HG02852 (cell line): ENCODE results near the gene KAT6B.
"Not testable (repeated sequence)": the region's sequence is repeated elsewhere in the genome, so short reads cannot be mapped to it uniquely, and the experiment has no call there.

Experiments used
- ATAC-seq: cut with Tn5 transposase; IDR thresholded peaks from one replicate; pipeline ENCODE4 v1.9.1; 2021; ENCODE audit warnings: mild to moderate bottlenecking, moderate library complexity; ENCODE audit not compliant: unreplicated experiment

KAT6B gene

GRCh38 chr10:74913377-74913979 is 87.1 kb downstream of the KAT6B start:
- ATAC-seq: no peak

DNA sequence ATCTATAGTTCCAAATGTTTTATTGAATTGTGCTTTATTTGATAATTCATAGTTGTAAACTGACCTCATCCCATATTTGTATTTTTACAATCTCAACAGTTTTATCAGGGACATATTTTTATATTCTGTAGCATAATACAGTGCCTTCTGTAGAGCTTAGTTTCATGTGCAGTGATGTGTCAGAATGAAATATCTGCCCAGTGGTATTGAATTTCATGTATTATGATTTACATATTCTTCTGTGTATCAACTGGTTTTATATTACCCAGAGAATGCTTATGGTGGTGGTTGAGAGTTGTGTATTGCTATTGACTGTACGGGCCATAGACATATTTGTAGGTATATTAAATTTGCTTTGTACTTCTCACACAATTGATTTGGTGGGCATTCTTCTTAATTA is 89.9 kb downstream of the KAT6B start:
- no peak for ATAC-seq

GRCh38 chr10:74917481-74918077 is 91.2 kb downstream of the KAT6B start:
- no peak for ATAC-seq

GRCh38 chr10:74919671-74920070 is 93.3 kb downstream of the KAT6B start:
- no peak for ATAC-seq

DNA sequence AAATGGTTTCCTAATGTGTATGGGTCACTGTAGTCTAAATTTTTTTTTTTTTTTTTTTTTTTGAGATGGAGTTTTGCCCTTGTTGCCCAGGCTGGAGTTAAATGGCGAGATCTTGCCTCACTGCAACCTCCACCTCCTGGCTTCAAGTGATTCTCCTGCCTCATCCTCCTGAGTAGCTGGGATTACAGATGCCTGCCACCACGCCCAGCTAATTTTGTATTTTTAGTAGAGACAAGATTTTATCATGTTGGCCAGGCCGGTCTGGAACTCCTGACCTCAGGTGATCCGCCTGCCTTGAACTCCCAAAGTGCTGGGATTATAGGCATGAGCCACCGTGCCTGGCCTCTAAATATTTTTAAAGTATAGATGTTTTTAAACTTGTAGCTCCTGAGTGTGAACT is 94.7 kb downstream of the KAT6B start:
- not testable (repeated sequence) for ATAC-seq

DNA sequence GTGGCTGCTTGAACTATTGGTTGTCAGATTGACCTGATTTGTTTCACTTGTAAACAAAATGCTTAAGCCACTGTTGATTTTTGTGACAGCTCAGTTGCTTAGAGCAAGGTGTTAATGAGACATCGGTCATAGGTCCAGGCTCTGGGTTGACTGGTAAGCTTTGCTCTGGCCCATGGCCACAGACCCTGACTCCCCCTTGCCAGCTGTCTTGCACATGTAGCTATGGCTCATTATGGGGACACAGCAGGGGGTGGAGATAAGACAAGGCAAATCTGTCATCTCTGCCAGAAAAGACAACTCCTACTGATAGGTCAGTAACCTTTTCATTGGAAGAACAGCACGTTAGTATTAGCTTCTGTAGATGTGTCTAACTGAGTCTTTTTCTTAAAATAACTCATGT is 95.3 kb downstream of the KAT6B start:
- ATAC-seq: no peak

- no peak for ATAC-seq
Observed at GRCh38 chr10:74922921-74923320, 96.5 kb downstream of the KAT6B start.

DNA sequence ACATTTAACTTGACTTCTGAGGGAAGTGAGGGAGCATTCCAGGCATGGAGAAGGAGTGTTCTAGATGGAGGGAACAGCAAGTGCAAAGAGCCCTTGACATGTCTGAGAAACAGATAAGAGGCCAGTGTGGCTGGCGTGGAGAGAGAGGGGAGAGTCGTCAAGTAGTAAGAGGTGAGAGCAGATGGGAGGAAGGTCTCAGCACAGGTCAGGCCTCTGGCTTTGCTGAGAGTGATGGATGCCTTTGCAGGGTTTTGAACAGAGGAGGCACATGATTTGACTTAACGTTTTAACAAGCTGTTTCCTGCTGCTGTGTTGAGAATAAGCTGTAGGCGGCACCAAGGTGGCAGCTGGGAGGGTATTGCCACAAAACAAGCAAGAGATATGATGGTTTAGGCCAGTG is 97.2 kb downstream of the KAT6B start:
- no peak for ATAC-seq

GRCh38 chr10:74924251-74924963 is 98.0 kb downstream of the KAT6B start:
- ATAC-seq: no peak

- no peak for ATAC-seq
Observed at GRCh38 chr10:74925291-74925690, 98.9 kb downstream of the KAT6B start.

DNA sequence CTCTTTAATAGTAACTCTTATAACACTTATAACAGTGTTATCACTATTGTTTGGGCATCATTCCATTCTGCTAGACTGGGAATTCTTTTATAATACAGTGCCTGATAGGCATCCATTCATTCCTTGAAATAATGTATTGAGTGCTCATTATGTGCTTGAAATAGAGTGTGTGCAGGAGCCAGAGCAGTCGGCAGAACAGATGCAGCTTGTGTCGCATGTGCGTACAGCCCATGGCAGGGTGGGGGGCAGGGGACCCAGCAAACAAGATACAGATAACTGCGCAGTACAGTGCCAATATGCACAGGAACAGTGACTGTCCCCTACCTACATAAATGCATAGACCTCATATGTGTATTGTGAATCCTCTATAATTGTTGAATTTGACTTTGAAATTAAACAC is 99.3 kb downstream of the KAT6B start:
- no peak for ATAC-seq

DNA sequence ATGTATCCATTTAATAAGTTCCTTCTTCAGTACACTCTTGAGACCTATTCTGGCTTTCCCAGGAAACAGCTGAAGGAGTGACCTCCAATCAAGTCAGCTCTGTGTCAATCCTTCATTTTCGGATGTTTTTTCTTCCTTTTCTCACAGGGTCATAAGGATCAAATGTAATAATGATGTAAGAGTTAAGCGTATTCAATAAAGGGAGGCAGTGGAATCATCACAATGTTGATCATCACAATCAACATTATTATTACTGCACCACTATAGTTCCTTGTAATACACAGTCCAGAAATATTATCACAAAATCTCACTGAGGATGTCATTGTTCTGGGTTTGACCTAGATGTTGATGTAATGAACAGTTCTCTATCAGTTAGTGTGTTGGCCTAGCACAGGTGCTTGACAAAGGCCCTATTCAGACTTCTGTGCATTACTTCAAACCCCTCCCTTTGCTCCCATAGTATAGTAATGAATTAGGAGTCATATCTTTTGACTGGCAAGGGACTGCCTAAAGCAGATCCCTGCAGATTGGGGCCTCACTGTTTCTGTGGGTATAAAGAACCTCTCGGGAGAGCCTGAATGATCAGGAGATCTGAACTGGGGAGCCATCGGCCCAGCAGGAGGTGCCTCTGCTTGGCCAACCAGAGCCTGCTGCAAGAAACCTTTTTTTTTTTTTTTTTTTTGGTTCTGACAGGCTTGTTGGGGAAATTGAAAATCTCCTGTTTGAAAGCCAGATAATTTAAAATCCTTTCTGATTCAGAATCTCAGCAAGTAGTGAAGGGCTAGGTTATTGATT is 100.6 kb downstream of the KAT6B start:
- ATAC-seq: no peak

GRCh38 chr10:74927701-74928100 is 101.3 kb downstream of the KAT6B start:
- ATAC-seq: no peak

DNA sequence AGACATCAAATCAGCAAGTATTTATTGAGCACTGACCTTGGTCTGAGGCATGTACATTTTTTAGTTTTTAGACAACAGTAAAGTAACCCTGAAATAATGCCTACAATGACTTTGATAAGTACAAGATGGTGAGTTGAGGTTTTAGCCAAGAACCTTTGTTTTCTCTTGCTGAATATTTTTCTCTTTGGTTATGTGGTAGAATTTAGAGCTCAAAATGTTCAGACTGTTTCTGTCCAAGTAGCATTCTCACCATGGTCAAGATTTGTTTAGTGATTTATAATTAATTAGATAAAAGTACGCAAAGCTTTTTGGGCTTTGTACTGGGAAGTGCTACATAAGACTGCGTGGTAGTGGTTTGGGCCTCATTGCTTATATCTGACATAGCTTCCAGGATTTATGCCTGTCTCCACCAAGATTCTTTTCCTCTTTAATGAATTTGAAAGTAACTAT is 102.4 kb downstream of the KAT6B start:
- no peak for ATAC-seq

GRCh38 chr10:74929197-74929596 is 102.8 kb downstream of the KAT6B start:
- no peak for ATAC-seq

DNA sequence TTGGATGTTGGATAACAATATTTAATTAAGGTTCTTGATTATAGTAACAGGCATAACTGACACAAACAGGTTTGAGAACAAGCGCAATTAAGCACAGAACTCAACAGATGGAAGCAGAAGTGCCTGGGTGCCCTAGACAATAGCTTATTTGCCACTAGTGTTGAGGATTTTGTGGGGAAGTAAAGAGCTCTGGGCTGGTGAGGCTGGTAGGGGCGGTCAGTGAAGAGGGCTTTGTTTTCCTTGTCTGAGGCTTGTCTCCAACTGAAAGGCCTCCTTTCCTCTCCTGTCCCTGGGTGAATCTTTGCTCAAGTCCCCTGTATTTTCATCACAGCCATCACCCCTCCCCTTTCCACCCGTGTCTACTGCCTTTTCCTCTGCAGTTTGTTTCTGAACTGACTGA is 104.6 kb downstream of the KAT6B start:
- ATAC-seq: no peak

GRCh38 chr10:74932648-74933047 is 106.2 kb downstream of the KAT6B start:
- no peak for ATAC-seq

GRCh38 chr10:74934100-74934812 is 107.9 kb downstream of the KAT6B start:
- ATAC-seq: no peak

- no peak for ATAC-seq
Observed at GRCh38 chr10:74936577-74937265, 110.3 kb downstream of the KAT6B start.

- no peak for ATAC-seq
Observed at GRCh38 chr10:74937266-74937856, 111.0 kb downstream of the KAT6B start.
